SK-N-MC (cell line): Measurements from ENCODE around the gene CEP72.

Experiments used
- EZH2 ChIP-seq: fragments of 200-600 bp; sonication (generic); IDR thresholded peaks from one replicate; pipeline ENCODE4 v1.6.1; 2017; ENCODE audit warnings: antibody characterized with exemption
- FOXP2 ChIP-seq: optimal IDR thresholded peaks from 2 replicates; pipeline ENCODE3; 2011; ENCODE audit warnings: mild to moderate bottlenecking, moderate library complexity; ENCODE audit not compliant: insufficient read depth; ENCODE audit errors: extremely low read length, control extremely low read depth
- POLR2AphosphoS5 ChIP-seq: IDR thresholded peaks from 2 replicates; pipeline ENCODE4 v1.6.1; 2012; ENCODE audit warnings: mild to moderate bottlenecking, low read depth, low read length, borderline replicate concordance

GRCh38 chr5:606061-606460 is 6.1 kb upstream of the CEP72 start:
- no peak for TF ChIP-seq EZH2
- no peak for TF ChIP-seq POLR2AphosphoS5
- no peak for TF ChIP-seq FOXP2
